ENCODE measurements around the gene KRT33A.
"Not testable (repeated sequence)": the region's sequence is repeated elsewhere in the genome, so short reads cannot be mapped to it uniquely, and the experiment has no call there.

Gene KRT33A

DNA sequence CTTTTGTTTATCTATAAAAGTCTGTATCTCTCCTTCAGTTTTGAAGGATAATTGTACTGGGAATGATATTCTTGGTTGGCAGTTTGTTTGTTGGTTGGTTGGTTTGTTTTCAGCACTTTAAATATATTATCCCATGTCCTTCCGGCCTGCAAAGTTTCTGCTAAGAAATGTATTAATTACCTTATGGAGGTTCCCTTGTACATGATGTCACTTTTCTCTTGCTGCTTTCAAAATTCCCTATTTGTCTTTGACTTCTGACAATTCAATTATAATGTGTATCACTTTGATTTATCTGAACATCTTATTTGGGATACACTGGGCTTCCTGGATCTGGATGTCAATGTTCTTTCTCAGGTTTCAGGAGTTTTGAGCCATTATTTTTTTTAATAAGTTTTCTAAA lies 35.6 kb upstream of the KRT33A start:
- H3K4me3 ChIP-seq (ENCODE audit: low read length), result no peak overlapping the region
- no peak overlapping the region for H3K9ac ChIP-seq (ENCODE audit: low read length)
- no peaks in the 10 kb centered on the region for H3F3A ChIP-seq (ENCODE audit: insufficient read depth, low read length)
- H3K27ac ChIP-seq (ENCODE audit: low read length), result no peak overlapping the region
- H3K79me2 ChIP-seq (ENCODE audit: low read length), result no peaks in the 10 kb centered on the region
- H3K4me1 ChIP-seq (ENCODE audit: low read length), result no peaks in the 10 kb centered on the region
- no peak for TF ChIP-seq EZH2 (optimal IDR thresholded peaks at IDR 0.05; ENCODE audit: low read depth, low read length)
- TF ChIP-seq, protein P1, sequence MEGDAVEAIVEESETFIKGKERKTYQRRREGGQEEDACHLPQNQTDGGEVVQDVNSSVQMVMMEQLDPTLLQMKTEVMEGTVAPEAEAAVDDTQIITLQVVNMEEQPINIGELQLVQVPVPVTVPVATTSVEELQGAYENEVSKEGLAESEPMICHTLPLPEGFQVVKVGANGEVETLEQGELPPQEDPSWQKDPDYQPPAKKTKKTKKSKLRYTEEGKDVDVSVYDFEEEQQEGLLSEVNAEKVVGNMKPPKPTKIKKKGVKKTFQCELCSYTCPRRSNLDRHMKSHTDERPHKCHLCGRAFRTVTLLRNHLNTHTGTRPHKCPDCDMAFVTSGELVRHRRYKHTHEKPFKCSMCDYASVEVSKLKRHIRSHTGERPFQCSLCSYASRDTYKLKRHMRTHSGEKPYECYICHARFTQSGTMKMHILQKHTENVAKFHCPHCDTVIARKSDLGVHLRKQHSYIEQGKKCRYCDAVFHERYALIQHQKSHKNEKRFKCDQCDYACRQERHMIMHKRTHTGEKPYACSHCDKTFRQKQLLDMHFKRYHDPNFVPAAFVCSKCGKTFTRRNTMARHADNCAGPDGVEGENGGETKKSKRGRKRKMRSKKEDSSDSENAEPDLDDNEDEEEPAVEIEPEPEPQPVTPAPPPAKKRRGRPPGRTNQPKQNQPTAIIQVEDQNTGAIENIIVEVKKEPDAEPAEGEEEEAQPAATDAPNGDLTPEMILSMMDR (IDR thresholded peaks at IDR 0.05; ENCODE audit: low read length), result no peak
- TF ChIP-seq EZH2phosphoT487 (IDR thresholded peaks at IDR 0.05; ENCODE audit: low read length), result no peak
- H3K9me3 ChIP-seq (replicated peaks; ENCODE audit: insufficient read depth, low read length), result no peaks in the 10 kb centered on the region
- H2AFZ ChIP-seq (ENCODE audit: low read length), result no peak overlapping the region
- DNase-seq, result no peak
- no peaks in the 10 kb centered on the region for H3K27me3 ChIP-seq (replicated peaks; ENCODE audit: insufficient read depth, low read length)
- no peak overlapping the region for H3K4me2 ChIP-seq (ENCODE audit: low read depth, low read length)
- H4K20me1 ChIP-seq (ENCODE audit: insufficient read depth, low read length), result no peaks in the 10 kb centered on the region
- no peaks in the 10 kb centered on the region for H3K9me2 ChIP-seq (replicated peaks; ENCODE audit: insufficient read depth, low read length)
- no peaks in the 10 kb centered on the region for H3K36me3 ChIP-seq (replicated peaks; ENCODE audit: insufficient read depth, low read length)

DNA sequence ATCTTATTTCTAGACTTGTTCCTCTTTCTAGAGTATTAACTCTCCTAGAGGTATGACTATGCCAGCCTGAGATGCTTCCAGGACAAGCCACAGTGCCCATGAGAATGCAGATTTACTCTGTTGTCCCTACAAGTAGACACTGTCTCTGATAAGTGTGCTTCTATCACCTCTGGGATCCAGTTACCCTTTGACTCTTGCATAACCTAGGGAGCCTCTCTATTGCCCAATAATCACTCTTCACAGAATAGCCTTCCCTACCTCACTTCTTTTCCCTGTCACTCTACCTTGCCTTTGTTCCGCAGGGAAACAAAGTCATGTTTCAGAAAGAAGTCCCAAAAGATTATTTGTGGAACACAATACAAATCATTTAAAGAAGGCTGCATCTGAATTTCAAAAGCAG lies 33.1 kb upstream of the KRT33A start:
- Histone ChIP-seq H3K9me2 (replicated peaks; ENCODE audit: insufficient read depth, low read length) (no peaks in the 10 kb centered on the region), H3K4me1 (ENCODE audit: low read length) (no peaks in the 10 kb centered on the region), H3K36me3 (replicated peaks; ENCODE audit: insufficient read depth, low read length) (no peaks in the 10 kb centered on the region), H3K27ac (ENCODE audit: low read length) (no peak overlapping the region), H3K4me2 (ENCODE audit: low read depth, low read length) (no peak overlapping the region), H3K9ac (ENCODE audit: low read length) (no peak overlapping the region), H3F3A (ENCODE audit: insufficient read depth, low read length) (no peaks in the 10 kb centered on the region), H3K9me3 (replicated peaks; ENCODE audit: insufficient read depth, low read length) (no peaks in the 10 kb centered on the region), H3K79me2 (ENCODE audit: low read length) (no peaks in the 10 kb centered on the region), H4K20me1 (ENCODE audit: insufficient read depth, low read length) (no peaks in the 10 kb centered on the region), H3K4me3 (ENCODE audit: low read length) (no peak overlapping the region), H3K27me3 (replicated peaks; ENCODE audit: insufficient read depth, low read length) (no peaks in the 10 kb centered on the region), H2AFZ (ENCODE audit: low read length) (no peak overlapping the region)
- no peak for TF ChIP-seq EZH2 (optimal IDR thresholded peaks at IDR 0.05; ENCODE audit: low read depth, low read length)
- TF ChIP-seq, protein P1 (IDR thresholded peaks at IDR 0.05; ENCODE audit: low read length), result no peak
- no peak for TF ChIP-seq EZH2phosphoT487 (IDR thresholded peaks at IDR 0.05; ENCODE audit: low read length)
- no peak for DNase-seq

DNA sequence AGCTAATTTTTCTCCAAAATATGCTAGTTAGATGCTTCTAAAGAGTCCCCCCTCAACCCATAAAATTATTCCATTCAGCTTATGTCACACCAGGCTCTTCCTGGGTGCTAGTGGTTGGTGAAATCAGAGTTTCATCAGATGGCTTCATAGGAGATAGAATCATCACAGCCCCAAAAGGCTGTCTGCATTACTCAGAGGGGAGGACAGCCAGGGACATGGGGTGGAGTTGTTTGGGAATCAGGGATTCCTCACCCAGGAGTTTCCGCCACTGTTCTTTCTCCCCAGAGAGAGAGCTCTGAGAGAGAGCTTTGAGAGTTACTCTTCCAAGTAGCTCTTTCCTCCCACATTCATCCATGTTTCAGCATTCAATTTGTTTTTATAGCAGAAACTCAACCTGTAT lies 31.8 kb upstream of the KRT33A start:
- no peaks in the 10 kb centered on the region for H3K9me3 ChIP-seq (replicated peaks; ENCODE audit: insufficient read depth, low read length)
- no peaks in the 10 kb centered on the region for H4K20me1 ChIP-seq (ENCODE audit: insufficient read depth, low read length)
- H3K9me2 ChIP-seq (replicated peaks; ENCODE audit: insufficient read depth, low read length), result no peaks in the 10 kb centered on the region
- no peak overlapping the region for H3K4me2 ChIP-seq (ENCODE audit: low read depth, low read length)
- no peaks in the 10 kb centered on the region for H3K79me2 ChIP-seq (ENCODE audit: low read length)
- no peaks in the 10 kb centered on the region for H3F3A ChIP-seq (ENCODE audit: insufficient read depth, low read length)
- no peak overlapping the region for H2AFZ ChIP-seq (ENCODE audit: low read length)
- no peak overlapping the region for H3K27ac ChIP-seq (ENCODE audit: low read length)
- H3K4me3 ChIP-seq (ENCODE audit: low read length), result no peak overlapping the region
- no peak overlapping the region for H3K9ac ChIP-seq (ENCODE audit: low read length)
- DNase-seq, result no peak
- H3K27me3 ChIP-seq (replicated peaks; ENCODE audit: insufficient read depth, low read length), result no peaks in the 10 kb centered on the region; the same call in 1 of the 2 replicates
- no peaks in the 10 kb centered on the region for H3K36me3 ChIP-seq (replicated peaks; ENCODE audit: insufficient read depth, low read length)
- TF ChIP-seq, protein P1 (IDR thresholded peaks at IDR 0.05; ENCODE audit: low read length), result no peak
- TF ChIP-seq EZH2phosphoT487 (IDR thresholded peaks at IDR 0.05; ENCODE audit: low read length), result no peak
- no peaks in the 10 kb centered on the region for H3K4me1 ChIP-seq (ENCODE audit: low read length)

DNA sequence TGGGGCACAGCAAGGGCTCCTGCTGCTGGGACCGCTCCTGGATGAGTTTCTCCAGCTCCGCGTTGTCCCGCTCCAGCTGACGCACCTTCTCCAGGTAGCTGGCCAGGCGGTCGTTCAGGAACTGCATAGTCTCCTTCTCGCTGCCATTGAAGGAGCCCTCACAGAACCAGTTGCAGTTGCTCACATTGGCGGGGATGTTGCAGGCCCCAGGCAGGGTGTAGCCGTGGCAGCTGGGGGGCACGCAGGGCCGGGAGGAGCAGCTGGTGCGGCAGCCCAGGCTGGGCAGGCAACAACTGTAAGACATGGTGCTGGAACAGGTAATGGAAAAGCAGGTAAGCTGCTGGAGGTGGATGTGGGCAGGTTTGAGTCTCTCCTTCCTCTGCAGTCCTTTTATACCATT lies 31.3 kb upstream of the KRT33A start, which contains the start of gene KRT34:
KRT34 (minus strand) TSS at position 364 of the 400 bp plus-strand sequence; CDS start at position 304, 60 bp downstream.
- not testable (repeated sequence) for DNase-seq; H3K27me3 ChIP-seq (replicated peaks; ENCODE audit: insufficient read depth, low read length); H3K9ac ChIP-seq (ENCODE audit: low read length); H3K36me3 ChIP-seq (replicated peaks; ENCODE audit: insufficient read depth, low read length); H3K4me3 ChIP-seq (ENCODE audit: low read length); H3K4me1 ChIP-seq (ENCODE audit: low read length); H2AFZ ChIP-seq (ENCODE audit: low read length); H4K20me1 ChIP-seq (ENCODE audit: insufficient read depth, low read length); H3K9me2 ChIP-seq (replicated peaks; ENCODE audit: insufficient read depth, low read length); H3F3A ChIP-seq (ENCODE audit: insufficient read depth, low read length); H3K79me2 ChIP-seq (ENCODE audit: low read length); H3K9me3 ChIP-seq (replicated peaks; ENCODE audit: insufficient read depth, low read length); H3K4me2 ChIP-seq (ENCODE audit: low read depth, low read length); H3K27ac ChIP-seq (ENCODE audit: low read length)

DNA sequence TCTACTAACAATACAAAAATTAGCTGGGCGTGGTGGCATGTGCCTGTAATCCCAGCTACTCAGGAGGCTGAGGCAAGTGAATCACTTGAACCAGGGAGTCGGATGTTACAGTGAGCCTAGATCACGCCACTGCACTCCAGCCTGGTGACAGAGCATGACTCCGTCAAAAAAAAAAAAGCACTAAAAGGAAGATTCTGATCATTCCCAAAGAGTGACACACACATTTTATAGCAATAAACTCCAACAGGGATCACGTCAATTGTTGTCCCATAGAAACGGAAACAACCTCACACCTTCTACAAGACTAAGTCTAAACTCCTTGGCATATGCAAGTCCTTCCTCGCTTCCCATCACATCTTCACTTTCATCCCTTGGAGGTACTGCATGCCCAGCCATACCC lies 29.5 kb upstream of the KRT33A start:
- not testable (repeated sequence) for H3K4me3 ChIP-seq (ENCODE audit: low read length); H3F3A ChIP-seq (ENCODE audit: insufficient read depth, low read length); DNase-seq; H3K36me3 ChIP-seq (replicated peaks; ENCODE audit: insufficient read depth, low read length); H4K20me1 ChIP-seq (ENCODE audit: insufficient read depth, low read length); H3K4me1 ChIP-seq (ENCODE audit: low read length); H3K9me3 ChIP-seq (replicated peaks; ENCODE audit: insufficient read depth, low read length); H3K4me2 ChIP-seq (ENCODE audit: low read depth, low read length); H3K79me2 ChIP-seq (ENCODE audit: low read length); H3K27me3 ChIP-seq (replicated peaks; ENCODE audit: insufficient read depth, low read length); H3K9me2 ChIP-seq (replicated peaks; ENCODE audit: insufficient read depth, low read length); H3K27ac ChIP-seq (ENCODE audit: low read length); H3K9ac ChIP-seq (ENCODE audit: low read length); H2AFZ ChIP-seq (ENCODE audit: low read length)

All from MM.1S (cell line).